Fibroblast of skin of right biceps (primary cell): ENCODE measurements around the gene MACROD2.

Source experiments
- DNase-seq: peaks from one replicate; pipeline ENCODE4 v3.0.0-alpha.2; 2013

The MACROD2 gene

DNA sequence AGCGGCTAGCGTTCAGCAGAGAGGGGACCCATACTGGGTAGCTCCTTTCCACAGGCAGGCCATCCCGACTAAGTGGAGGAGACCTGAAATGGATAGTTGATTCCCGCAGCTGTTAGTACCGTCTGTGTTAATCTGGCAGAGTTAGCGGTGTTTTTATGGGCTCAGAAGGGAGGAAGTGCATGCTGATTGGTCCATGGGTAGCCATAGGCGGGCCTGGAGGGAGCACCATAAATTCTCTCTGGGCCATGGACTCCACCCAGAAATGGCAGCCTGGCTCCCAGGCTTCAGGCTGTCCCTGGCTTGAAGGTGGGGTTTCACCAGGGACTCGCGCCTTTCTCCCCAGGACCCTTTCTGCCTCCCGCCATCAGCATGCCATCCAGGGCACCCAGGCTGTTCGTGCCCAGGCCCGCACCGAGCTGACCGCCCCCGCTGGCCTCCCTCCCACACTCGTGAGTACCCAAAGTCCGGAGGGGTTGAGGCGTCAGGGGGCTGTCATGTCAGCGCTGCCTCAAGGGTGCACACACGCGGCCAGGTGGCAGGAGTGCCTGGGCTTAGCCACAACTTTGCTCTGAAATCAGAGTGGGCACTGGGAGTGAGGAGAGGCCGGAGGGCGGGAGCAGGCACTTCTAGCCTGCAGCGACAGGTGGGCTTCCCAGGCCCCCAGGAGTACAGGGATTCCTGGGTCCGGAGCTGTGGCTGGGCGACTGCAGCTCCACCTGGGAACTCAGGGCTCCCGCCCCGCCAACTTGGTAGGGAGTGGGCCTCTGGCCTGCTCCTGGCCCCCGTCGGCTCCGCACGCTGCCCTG lies 1036.4 kb downstream of the MACROD2 start:
- no peak for DNase-seq

DNA sequence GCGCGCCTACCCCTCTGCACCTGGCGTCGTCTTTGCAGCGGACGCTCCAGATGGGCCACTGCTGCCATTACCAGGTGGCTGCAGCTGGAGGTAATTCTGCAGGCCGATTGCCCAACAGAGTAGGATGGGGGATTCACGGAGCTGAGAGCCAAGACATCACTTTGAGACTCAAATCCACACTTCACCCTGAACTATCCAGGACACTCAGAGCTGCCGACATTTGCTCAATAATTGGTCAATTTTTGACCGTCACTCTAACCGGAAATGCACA lies 1037.0 kb downstream of the MACROD2 start:
- DNase-seq = no peak

DNA sequence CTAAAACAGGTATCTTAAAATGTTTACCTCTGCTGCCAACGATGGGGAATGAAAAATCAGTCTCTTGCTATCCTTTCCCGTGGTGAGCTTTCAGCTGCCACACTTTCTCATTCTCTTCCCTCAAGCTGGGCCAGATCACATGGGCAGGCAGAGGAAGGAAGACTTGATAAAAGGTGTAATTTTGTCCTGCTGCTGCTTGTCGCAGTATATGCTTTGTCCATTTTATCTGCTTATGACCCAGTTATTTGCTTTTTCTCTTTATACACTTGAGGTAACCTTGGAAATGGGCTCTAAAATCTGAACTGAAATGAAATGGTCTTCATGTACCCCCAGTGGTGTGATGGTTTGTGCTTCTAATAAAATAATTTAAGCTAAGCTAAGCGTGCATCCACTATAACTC lies 1038.0 kb downstream of the MACROD2 start:
- no peak for DNase-seq

DNA sequence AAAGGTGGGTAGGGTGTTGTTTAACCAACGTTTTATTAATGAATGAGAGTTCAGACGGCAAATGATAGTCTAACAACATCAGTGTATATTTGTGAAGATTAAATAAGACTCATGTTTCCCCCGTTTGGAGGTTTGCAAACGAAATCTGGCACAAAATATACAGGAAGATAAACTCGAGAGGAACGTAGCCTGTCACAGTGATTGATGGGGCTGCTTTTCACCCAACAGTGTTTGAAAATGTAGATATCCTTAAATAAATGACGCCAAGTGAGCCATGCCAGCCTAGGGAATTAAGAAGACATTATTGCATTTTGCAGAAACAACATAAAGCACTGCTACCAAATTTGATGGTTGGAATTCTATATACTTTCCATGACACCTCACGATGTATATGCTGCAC lies 1038.6 kb downstream of the MACROD2 start:
- no peak for DNase-seq

DNA sequence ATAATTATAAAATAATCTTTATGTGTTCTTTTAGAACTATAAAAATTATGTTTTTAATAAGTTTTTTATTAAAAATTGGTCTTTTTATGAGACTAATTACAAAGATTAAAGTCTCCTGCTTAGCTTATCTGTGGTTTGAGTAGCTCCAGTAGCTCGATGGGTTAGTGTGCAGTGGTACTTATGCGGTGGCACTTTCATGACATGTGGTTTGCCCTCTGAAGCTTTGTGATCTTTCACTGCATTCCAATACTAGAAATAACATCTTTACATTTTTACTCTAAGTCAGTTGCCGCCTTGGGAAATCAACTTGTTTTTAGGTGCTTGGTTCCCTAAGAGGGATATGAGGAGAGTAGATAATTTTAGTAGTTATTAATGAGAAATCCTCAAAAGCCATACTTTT lies 1041.6 kb downstream of the MACROD2 start:
- no peak for DNase-seq

DNA sequence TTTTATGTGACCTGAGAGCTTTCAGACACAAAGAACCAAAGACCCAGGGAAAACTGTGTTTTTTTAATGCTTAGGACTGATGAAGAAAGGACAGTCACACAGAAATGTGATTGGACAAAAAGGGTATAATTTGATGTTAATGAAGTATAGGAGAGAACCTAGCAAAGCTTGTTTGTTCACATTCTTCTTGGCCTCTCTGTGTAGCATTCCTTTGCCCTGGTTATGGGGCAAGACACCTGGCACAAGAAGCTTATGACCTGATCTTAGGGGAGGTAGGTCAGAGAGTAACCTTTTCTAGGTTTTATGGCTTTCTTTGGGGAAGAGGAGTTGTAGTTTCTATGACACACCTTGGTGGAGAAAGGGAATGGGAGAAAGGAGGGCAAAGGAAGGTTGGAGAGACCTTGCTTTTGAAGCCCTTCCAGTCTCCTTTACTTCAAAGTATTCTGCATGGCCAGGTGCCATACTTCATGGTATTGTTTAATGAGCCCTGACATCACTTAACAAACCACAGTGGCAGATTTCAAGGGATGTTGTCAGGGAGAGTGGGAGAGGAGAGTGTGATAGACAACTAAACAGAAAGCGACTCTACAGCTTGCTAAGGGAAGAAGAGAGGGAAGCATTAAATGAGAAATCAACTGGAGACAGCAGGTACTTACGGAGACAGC lies 1043.9 kb downstream of the MACROD2 start:
- no peak for DNase-seq

DNA sequence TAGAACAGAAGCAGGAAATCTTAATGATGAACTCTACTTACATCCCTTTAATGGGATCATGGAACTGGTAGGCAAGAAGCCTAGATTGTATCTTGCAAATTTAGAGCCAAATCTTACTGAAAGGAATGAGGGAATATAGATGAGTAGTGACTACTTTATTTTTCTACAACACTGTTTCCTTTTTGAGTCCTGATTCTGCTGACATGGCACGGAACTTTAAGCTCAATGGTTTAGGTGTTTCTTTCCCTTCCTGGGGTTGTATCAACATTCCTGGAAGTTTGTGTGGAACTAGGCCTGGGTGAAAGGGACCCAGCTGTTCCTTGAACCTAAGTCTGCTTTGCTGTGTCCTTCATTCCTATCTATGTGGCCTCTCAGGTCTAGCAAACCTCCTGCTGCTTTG lies 1047.4 kb downstream of the MACROD2 start:
- DNase-seq = no peak

DNA sequence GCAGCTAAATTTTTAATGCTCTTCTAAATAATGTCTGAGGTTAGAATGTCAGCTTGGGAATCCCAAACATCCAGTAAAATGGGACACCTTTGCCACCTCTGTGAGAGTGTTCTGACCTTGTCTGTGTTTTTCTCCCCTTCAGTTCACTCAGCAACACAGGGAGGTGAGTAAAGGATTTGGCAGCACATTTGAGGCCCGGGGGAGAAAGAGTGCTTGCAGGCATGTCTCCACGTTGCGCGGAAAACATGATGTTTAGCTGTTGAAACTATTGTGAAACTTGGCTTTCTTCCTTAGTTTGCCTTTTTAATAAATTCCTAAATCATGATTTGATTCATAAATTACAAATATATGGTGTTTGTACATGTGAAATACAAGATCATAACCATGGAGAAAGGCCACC lies 1049.9 kb downstream of the MACROD2 start:
- peak; percentile 62 for DNase-seq

DNA sequence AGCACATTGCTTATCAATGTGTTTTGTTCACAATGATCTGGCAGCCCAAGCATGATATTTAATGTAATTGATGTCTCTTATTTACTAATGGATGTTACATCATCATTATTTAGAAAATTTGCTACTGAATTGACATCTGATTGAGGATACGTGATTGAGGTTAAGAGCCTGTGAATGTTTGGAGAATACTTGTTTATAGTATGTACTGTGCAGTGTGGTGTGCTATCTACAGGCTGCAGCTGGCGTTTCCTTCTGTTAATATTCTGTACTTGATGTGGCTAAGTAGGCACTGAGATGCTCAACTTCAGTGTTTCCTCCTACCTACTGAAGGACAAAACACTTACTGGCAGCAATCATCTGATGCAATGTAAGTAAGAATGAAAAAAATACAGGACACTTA lies 1051.7 kb downstream of the MACROD2 start:
- no peak for DNase-seq

DNA sequence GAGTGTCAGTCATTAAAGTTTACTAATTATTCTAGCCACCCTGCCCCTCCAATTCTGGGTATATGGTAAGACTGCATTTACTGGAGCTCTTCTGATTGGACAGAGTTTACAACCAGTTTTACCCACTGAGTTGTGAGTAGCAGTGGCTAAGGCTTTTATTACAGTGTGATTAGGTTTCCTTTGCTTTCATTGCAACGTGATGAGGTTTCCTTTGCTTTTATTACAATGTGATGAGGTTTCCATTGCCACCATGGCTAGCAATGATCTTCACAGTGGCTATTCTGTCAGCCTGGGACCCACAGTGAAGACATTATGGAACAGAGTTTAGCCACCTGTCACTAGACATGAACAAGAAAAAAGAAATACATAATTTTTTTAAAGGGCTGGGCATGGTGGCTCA lies 1052.3 kb downstream of the MACROD2 start:
- no peak for DNase-seq

DNA sequence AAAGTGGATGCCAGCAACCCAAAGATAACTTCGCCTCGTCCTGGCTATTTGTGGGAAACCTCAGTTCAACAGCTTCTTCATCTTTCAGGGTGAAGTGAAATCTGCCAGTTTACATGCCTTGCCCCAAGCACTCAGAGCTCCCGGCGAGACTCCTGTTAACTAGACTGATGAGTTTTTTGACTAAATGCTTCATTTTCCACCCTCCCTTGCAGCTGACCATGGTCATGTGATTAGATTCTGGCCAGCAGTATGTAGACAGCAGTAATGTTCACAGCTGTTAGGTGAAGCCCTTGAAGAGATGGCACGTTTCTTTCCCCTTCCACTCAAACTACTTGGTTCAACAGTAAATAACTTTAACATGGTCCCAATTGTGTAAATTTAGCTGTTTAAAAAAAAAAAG lies 1060.9 kb downstream of the MACROD2 start:
- no peak for DNase-seq

DNA sequence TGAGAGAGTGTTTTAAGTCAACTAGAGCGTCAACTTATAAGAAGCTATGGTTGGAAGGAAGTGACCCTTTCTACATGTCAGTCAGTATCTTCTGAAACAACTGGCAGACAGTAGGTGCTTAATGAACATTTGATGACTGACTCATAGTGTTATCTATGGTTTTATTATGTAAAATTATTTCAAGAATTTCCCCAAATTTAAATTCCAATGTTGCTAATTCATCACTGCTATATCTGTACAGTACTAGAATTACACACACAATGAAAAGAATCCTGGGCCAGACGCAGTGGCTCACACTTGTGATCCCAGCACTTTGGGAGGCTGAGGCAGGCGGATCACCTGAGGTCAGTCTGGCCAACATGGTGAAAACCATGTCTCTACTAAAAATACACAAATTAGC lies 1063.5 kb downstream of the MACROD2 start:
- DNase-seq = peak; percentile 62

DNA sequence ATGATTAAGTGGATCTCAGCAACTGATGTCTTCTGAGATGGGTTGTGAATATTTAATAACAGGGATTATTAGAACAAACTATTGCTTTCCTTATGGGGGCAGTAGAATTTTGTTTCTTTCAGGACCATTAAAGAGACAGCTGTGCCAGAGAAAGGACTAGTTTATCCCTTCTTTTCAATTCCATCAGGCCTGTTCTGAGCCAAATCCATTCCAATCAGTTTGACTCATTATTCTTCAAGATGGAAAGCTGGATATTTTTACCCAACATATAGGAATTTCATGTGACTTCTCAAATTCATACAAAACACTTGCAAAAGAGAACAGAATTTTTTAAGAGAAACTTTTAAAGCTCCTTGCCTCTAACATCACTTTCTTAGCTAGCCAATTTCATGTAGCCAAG lies 1064.1 kb downstream of the MACROD2 start:
- peak; percentile 22 for DNase-seq

DNA sequence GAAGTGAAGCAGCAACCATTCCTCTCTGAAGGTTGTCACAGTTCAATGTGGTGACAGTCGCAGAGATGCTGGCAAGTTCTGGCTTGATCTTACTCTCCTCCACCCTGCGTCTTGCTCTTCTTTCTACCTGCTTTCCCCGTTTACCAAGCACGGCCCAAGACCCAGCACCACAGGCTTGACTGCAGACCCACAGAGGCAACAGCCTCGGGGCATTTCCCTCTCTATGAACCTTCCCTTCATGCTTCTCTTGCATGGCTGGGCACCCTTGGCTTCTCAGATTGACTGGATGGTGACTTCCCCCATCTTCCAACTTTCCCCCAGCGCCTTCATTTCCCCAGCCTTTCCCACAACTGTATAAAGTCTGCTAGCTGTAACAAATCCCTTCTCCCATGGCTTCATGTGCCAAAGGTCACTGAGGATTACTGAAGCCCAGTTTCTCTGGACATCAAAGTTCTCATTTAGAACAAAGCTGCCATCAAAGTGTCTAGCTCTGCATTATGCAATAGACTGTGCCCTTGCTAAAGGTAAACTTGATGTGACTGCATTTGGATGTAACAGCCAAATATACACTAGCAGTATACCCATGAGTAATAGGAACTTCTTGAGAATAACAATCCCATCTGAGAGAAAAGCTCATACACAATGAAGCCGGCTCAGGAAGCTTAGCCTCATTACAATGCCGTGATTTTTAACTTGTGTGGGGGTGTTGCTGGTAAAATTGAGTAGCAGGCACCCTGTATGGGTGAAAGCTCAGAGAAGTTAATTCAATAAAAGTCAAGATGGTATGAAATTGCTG lies 1065.1 kb downstream of the MACROD2 start:
- DNase-seq = no peak

DNA sequence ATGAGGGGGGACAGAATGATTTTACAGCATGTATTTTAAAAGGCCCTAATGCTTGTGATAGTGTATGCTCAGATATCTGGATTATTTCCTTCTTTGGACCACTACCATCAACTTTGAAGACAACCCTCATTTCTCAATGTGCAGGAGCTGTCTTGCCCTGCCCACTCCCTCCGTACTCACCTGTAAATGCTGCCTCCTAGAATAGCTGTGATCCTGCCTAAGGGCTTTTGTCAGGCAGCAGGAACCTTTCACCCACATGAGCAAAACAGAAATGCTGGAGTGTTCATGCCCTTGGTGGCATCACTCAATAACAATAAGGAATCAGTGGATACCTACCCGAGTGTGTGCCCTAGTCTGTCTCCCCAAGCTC lies 1065.7 kb downstream of the MACROD2 start:
- no peak for DNase-seq

DNA sequence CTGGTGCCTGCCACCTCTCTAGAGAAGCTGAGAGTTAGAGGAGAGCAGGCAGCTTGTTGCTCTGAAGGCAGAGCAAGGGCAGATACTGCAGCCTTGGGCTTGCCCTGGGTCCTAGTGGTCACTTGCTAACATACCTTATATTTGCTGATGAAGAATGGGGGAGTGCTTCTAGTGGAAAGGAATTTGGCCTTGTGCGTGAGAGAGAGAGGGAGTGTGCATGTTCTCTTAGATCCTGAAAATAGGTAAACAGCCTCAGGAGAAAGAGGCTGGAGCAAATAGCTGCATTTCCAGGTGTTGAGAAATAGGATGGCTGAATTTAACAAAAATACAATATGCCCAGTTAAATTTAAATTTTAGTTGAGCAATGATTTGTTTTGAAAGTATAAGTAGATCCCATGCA lies 1066.6 kb downstream of the MACROD2 start:
- no peak for DNase-seq

DNA sequence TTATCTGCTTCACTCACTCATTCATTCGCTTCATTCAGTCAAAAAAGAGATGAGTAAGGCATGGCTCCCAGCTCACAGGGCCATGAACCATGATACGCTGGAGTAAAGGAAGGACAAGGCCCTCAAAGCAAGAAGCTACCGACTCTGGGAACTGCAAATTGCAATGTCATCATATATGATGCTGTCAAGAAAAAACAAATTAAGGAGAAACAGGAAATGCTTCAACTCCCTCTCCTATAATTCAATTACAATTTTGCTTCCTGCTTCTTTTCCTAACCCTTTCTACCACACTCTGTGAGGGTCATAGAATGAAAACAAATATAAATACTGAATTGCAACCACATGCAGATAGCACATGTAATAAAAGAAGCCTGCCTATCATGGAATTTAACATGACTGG lies 1067.8 kb downstream of the MACROD2 start:
- DNase-seq = peak; percentile 28

DNA sequence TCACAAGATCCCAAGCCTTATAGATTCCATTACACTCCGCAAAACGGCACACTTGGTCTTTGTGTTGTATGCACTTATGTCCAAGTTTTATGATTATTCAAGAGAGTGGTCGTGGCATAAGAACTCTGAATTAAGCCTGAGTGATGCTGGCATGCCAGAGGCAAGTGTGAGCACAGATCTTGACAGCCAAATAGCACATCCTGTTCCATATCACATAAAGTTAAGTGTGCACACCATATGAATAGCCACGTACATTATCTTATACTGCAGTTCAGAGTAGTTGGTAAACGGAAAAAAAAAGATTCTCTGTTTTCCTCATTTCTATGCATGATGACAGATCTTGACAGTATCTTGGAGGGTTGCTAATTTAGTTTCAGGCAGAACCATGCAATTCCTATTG lies 1069.4 kb downstream of the MACROD2 start:
- DNase-seq = no peak

DNA sequence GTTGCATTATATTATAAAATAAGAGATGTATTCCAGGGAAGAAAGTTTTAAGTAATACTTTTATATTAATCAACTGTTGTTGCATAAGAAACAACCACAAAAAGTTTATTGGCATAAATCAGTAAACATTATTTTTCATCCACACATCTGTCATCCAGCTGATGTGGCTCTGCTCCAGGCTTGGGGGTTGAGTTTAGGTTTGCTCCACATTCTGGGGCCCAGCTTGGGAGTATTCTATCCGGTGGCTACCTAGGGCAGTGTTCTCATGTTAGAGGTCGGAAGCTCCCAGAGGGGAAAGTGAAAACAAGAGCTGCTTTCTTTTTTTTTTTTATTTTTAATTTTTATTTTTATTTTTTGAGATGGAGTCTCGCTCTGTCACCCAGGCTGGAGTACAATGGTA lies 1070.5 kb downstream of the MACROD2 start:
- no peak for DNase-seq

DNA sequence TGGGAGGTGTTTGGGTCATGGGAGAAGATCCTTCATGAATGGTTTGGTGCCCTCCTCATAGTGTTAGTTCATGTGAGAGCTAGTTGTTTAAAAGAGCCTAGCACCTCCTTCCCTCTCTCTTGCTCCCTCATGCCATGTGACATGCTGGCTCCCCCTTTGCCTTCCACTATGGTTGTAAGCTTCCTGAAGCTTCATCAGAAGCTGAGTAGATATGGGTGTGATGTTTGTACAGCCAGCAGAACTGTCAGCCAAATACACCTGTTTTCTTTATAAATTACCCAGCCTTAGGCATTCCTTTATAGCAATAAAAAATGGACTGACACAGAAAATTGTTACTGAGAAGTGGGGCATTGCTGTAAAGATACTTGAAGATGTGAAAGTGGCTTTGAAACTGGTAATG lies 1073.2 kb downstream of the MACROD2 start:
- DNase-seq = no peak

DNA sequence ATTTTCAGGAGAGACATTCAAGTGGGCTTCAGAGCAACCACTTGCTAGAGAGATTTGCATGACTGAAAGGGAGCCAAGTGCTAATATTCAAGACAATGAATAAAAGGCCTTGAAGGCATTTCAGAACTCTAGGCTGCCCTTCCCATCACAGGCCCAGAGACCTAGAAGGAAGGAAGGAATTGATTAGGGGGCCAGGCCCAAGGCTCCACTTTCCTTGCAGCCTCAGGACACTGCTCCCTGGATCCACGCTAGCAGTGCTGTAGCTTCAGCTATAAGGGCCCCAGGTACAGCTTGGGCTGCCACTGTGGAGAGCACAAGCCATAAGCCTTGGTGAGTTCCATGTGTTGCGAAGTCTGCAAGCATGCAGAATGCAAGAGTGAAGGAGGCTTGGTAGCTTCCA lies 1074.0 kb downstream of the MACROD2 start:
- no peak for DNase-seq

DNA sequence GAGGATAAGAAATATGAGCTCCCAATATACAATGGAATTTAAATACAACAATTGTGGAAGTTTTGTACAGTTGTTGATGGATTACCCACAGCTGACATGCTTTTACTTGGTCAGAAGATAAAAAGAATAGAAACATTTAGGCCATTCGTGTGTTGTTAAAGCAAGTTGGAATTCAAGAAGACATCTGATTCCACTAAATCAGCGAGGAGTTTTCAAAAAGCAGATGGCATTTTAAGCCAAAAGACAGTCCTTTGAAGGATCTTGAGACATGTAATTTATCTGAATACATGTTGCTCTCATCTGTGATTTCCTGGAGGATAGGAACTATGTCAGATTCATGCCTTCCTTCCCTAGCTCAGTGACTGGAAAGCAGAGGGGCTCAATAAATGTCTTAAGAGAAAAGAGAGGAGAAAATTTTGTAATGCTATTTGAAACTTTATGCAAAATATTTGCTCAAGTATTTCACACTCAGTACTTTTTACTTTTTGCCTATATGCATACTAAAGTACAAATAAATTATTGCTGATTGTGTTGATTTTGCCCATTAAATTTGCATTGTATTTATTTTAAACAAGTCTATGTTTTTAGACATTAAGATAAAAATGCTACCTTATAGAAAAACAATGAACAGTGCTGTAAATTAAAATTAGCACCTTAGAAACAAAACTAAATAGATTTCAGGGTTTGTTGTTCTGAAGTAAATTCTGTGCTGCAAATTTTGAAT lies 1075.9 kb downstream of the MACROD2 start:
- peak; percentile 4 for DNase-seq

DNA sequence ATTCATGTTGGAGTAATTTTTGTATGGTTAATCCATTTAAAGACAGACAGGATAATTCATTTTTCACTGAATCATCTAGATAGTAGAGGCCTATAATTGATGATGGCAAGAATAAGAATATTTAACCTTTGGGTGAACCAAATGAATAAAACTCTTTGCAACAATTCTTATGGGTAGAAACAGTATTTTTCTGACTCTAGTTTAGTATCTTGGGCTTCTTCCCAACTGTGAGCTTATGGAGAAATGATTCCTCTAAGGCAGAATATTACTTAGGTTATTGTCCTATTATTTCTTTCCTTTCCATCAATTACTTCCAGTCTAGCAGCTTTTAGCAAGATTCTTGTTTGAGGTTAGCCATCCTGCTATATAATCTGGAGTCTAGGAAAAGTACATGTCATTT lies 1077.0 kb downstream of the MACROD2 start:
- no peak for DNase-seq

DNA sequence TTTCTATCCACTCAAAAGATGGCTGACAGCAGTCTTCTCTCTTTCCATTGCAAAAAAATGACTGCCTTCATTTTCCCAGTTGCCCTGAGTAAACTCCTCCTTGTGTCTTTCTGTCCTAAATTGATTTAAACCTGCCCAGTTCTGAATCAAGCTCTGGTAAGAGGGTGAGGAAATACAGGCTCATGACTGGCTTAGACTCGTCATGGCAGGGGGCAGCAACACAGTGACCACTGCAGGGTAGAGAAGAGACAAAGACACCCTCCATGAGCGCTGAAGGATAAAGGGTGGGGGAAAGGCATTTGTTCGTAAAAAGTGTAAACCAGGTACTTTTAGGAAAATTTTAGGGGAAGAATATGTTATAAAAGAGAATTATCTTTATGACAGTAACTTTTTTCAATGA lies 1080.3 kb downstream of the MACROD2 start:
- DNase-seq = no peak
